B cell (primary cell): Measurements from ENCODE around the gene NLRP13. TPM values are rescaled to one million over a fixed set of nuclear protein-coding genes. Genes with fewer than 3 reads are reported as not detected.
"Not testable (repeated sequence)": the region's sequence is repeated elsewhere in the genome, so short reads cannot be mapped to it uniquely, and the experiment has no call there.

ENCODE experiments used
- ATAC-seq: fragments of 200-7000 bp; cut with Tn5 transposase; one replicate; pipeline ENCODE4 v1.10.0; 2021; ENCODE audit warnings: low read depth, mild to moderate bottlenecking, moderate number of reproducible peaks, moderate library complexity
- CTCF ChIA-PET: fragments of 350-600 bp; sonication (Branson Sonifier 250); formaldehyde crosslinking; loops from one replicate; lab custom pipeline; 2021; ENCODE audit warnings: antibody characterized with exemption, inconsistent platforms; lab: Charles Lee
- POLR2A ChIA-PET: fragments of 350-600 bp; sonication (Branson Sonifier 250); formaldehyde crosslinking; loops from one replicate; lab custom pipeline; 2021; ENCODE audit warnings: antibody characterized with exemption; lab: Charles Lee
- DNase-seq: peaks from one replicate; pipeline ENCODE4 v3.0.0; 2013
- H2AFZ ChIP-seq: 2 replicates; pipeline ENCODE4 v1.6.1; 2012; ENCODE audit warnings: mild to moderate bottlenecking, low read depth, low read length; ENCODE audit not compliant: insufficient read depth, poor library complexity, severe bottlenecking
- H3K27ac ChIP-seq, 2 donors: 1 replicate in 1 of 2; 2 replicates in 1 of 2; pipeline ENCODE4 v1.5.1; 2012 to 2013; ENCODE audit warnings: low read length in 2 of 2, mild to moderate bottlenecking in 2 of 2, moderate library complexity in 1 of 2
- H3K27me3 ChIP-seq, 4 experiments: fragments of 200-600 bp in 1 of 4; sonication (generic) in 1 of 4; replicated peaks in 1 of 4; 1 replicate in 2 of 4; 2 replicates in 2 of 4; pipeline versions ENCODE4 v1.6.1 to v1.7.0; 2013 to 2016; ENCODE audit warnings: low read length in 3 of 4, mild to moderate bottlenecking in 2 of 4, mixed read lengths in 1 of 4, moderate library complexity in 1 of 4; ENCODE audit not compliant: insufficient read depth in 4 of 4, control insufficient read depth in 3 of 4; ENCODE audit errors: control extremely low read depth in 1 of 4
- H3K36me3 ChIP-seq, 2 experiments: replicated peaks in 1 of 2; 1 replicate in 1 of 2; 2 replicates in 1 of 2; pipeline versions ENCODE4 v1.6.1 to v1.7.1; 2013; ENCODE audit warnings: low read length in 1 of 2; ENCODE audit not compliant: insufficient read depth in 2 of 2, control insufficient read depth in 1 of 2; ENCODE audit errors: control extremely low read depth in 1 of 2, extremely low read depth in 1 of 2
- H3K4me1 ChIP-seq, 2 donors: fragments of 200-600 bp in 1 of 2; sonication (generic) in 1 of 2; 1 replicate in 1 of 2; 2 replicates in 1 of 2; pipeline versions ENCODE4 v1.5.1 to v1.6.1; 2013 to 2017; ENCODE audit warnings: low read length in 2 of 2; ENCODE audit not compliant: control insufficient read depth in 2 of 2, insufficient read depth in 2 of 2
- H3K4me2 ChIP-seq: replicated peaks from 2 replicates; pipeline ENCODE3; 2012; ENCODE audit warnings: mild to moderate bottlenecking, low read depth, low read length; ENCODE audit not compliant: poor library complexity, severe bottlenecking
- H3K4me3 ChIP-seq, 5 experiments: fragments of 200-600 bp in 1 of 5; sonication (generic) in 1 of 5; 1 replicate in 3 of 5; 2 replicates in 2 of 5; pipeline versions ENCODE4 v1.5.1 to v1.7.0; 2011 to 2016; ENCODE audit warnings: low read length in 4 of 5, mild to moderate bottlenecking in 4 of 5, low read depth in 2 of 5, control low read depth in 1 of 5, moderate library complexity in 1 of 5; ENCODE audit not compliant: insufficient read depth in 1 of 5; ENCODE audit errors: control extremely low read depth in 1 of 5, extremely low read depth in 1 of 5
- H3K79me2 ChIP-seq: fragments of 200-600 bp; sonication (generic); one replicate; pipeline ENCODE4 v1.6.0; 2016; ENCODE audit warnings: low read length; ENCODE audit not compliant: control insufficient read depth, insufficient read depth
- H3K9ac ChIP-seq: fragments of 200-600 bp; sonication (generic); 2 replicates; pipeline ENCODE4 v1.6.1; 2017; ENCODE audit warnings: mild to moderate bottlenecking, low read length, moderate library complexity
- H3K9me3 ChIP-seq, 3 donors: one replicate each; pipeline versions ENCODE4 v1.6.1 to v1.7.1; 2013; ENCODE audit warnings: low read length in 2 of 3; ENCODE audit not compliant: control insufficient read depth in 2 of 3, insufficient read depth in 1 of 3; ENCODE audit errors: control extremely low read depth in 1 of 3
- H4K20me1 ChIP-seq: 2 replicates; pipeline ENCODE4 v1.6.0; 2012; ENCODE audit warnings: mild to moderate bottlenecking, low read length; ENCODE audit not compliant: insufficient read depth, control insufficient read depth, poor library complexity, severe bottlenecking
- H3K27ac Mint-ChIP-seq: one replicate; pipeline ENCODE4 v1.8.0; 2021; ENCODE audit warnings: mixed read lengths
- H3K27me3 Mint-ChIP-seq: one replicate; pipeline ENCODE4 v1.8.0; 2021; ENCODE audit warnings: mixed read lengths
- H3K4me1 Mint-ChIP-seq: one replicate; pipeline ENCODE4 v1.8.0; 2021; ENCODE audit warnings: mixed read lengths
- H3K4me3 Mint-ChIP-seq: one replicate; pipeline ENCODE4 v1.8.0; 2021; ENCODE audit warnings: mixed read lengths
- H3K9me3 Mint-ChIP-seq: one replicate; pipeline ENCODE4 v1.8.0; 2022; ENCODE audit warnings: mixed read lengths; ENCODE audit not compliant: insufficient read depth
- EZH2 ChIP-seq: IDR thresholded peaks from 2 replicates; pipeline ENCODE4 v1.6.1; 2012; ENCODE audit warnings: borderline replicate concordance, low read depth, mild to moderate bottlenecking, moderate library complexity, low read length; ENCODE audit not compliant: insufficient read depth, poor library complexity, severe bottlenecking
- WGBS: methylation state at CpG from one replicate; pipeline ENCODE4 v1.1.5; 2013; ENCODE audit warnings: missing lambda C conversion rate; ENCODE audit not compliant: insufficient coverage; 5-methylcytosine and 5-hydroxymethylcytosine counted together
- intact Hi-C: fragments of 100-400 bp; cut with micrococcal nuclease; formaldehyde crosslinking; loops from one replicate; pipeline ENCODE4 v1.10.0; 2022
- polyA plus RNA-seq: library from polyadenylated mRNA; depleted of rRNA; stranded (reverse); fragments of >200 nt; gene quantifications from 2 replicates; pipeline ENCODE4 v1.2.3, GENCODE V29; 2012
- total RNA-seq, 2 donors: library from RNA; stranded (reverse); fragments of 120-200 nt in 1 of 2; gene quantifications; 1 replicate in 1 of 2; 2 replicates in 1 of 2; pipeline versions ENCODE4 v1.2.3 to v1.2.4, GENCODE V29; 2013 to 2022
- TF ChIP-seq, protein P1 (sequence below): fragments of 200-600 bp; IDR thresholded peaks from one replicate; pipeline ENCODE4 v1.8.0; 2022; ENCODE audit warnings: antibody characterized with exemption, mild to moderate bottlenecking

NLRP13 gene
- total and polyA plus RNA-seq, 2 donors (not counting 1 experiment from before 2014, with no cell fraction given), result not detected

DNA sequence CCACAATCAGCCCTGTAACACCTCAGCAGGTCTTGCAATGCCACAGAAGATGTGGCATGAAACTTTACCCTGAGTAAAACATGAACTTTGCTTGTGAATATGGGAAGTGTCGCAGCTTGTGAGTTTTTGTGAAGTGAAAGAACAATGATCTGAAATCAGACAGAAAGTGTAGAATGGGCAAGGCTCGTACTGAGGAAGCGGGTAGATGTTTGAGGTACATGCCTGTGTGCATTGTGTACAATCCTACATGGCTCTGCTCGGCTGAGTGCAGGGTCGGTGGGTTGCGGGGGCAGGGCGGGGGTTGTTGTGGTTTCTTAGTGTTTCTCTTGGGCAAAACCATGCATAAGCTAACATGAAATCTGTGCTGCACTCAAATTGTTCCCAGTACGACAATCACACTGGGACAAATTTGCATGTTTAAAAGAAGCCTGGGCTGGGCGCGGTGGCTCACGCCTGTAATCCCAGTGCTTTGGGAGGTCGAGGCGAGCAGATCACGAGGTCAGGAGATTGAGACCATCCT, 1.1 kb downstream of the NLRP13 start:
- Histone ChIP-seq H3K79me2 (no peaks in the 10 kb centered on the region), H3K4me2 (no peak overlapping the region), H3K27ac (no peak overlapping the region), H3K4me1 (no peaks in the 10 kb centered on the region), H4K20me1 (no peaks in the 10 kb centered on the region), H2AFZ (no peak overlapping the region), H3K4me3 (no peak overlapping the region), H3K27me3 (no peaks in the 10 kb centered on the region), H3K9ac (no peak overlapping the region), H3K36me3 (no peaks in the 10 kb centered on the region), H3K9me3 (peaks cover 0 to 10% (median 0%) of the 10 kb centered on the region in 3 donors)
- DNase-seq, result no peak
- Mint-ChIP-seq H3K4me3 (no peak overlapping the region), H3K9me3 (peaks cover 2% of the 10 kb centered on the region), H3K4me1 (no peaks in the 10 kb centered on the region), H3K27ac (no peak overlapping the region), H3K27me3 (peaks cover 8% of the 10 kb centered on the region)
- CTCF ChIA-PET, result no interaction called here
- no peak for ATAC-seq
- POLR2A ChIA-PET, result no interaction called here
- no peak for TF ChIP-seq EZH2
- TF ChIP-seq, protein P1, sequence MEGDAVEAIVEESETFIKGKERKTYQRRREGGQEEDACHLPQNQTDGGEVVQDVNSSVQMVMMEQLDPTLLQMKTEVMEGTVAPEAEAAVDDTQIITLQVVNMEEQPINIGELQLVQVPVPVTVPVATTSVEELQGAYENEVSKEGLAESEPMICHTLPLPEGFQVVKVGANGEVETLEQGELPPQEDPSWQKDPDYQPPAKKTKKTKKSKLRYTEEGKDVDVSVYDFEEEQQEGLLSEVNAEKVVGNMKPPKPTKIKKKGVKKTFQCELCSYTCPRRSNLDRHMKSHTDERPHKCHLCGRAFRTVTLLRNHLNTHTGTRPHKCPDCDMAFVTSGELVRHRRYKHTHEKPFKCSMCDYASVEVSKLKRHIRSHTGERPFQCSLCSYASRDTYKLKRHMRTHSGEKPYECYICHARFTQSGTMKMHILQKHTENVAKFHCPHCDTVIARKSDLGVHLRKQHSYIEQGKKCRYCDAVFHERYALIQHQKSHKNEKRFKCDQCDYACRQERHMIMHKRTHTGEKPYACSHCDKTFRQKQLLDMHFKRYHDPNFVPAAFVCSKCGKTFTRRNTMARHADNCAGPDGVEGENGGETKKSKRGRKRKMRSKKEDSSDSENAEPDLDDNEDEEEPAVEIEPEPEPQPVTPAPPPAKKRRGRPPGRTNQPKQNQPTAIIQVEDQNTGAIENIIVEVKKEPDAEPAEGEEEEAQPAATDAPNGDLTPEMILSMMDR, result no peak
- intact Hi-C loops, result no loop called here
- WGBS, result 86% methylated on average over 7 of the region's 14 CpGs

DNA sequence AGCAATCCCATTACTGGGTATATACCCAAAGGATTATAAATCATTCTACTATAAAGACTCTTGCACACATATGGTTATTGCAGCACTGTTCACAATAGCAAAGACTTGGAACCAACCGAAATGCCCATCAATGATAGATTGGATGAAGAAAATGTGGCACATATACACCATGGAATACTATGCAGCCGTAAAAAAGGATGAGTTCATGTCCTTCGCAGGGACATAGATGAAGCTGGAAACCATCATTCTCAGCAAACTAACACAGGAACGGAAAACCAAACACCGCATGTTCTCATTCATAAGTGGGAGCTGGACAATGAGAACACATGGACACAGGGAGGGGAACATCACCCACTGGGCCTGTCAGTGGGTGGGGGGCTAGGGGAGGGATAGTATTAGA, 2.9 kb downstream of the NLRP13 start:
- not testable (repeated sequence) for DNase-seq, H3K27ac ChIP-seq, H3K9ac ChIP-seq

More for the DNA sequence above, 2.9 kb downstream of the NLRP13 start:
- ATAC-seq, H3K4me3 Mint-ChIP-seq, CTCF ChIA-PET, H3K4me2 ChIP-seq, H3K9me3 Mint-ChIP-seq, H3K27ac Mint-ChIP-seq, POLR2A ChIA-PET, H3K27me3 ChIP-seq, H3K4me1 Mint-ChIP-seq, H3K4me1 ChIP-seq, intact Hi-C loops, H2AFZ ChIP-seq, H3K79me2 ChIP-seq, H4K20me1 ChIP-seq, H3K4me3 ChIP-seq, H3K36me3 ChIP-seq: not testable (repeated sequence)
- 100% methylated on average over 1 of the region's 5 CpGs for WGBS
- H3K9me3 ChIP-seq, result peaks cover 0 to 12% (median 0%) of the 10 kb centered on the region in 3 donors
- peaks cover 11% of the 10 kb centered on the region for H3K27me3 Mint-ChIP-seq
